ENCODE data around the gene NPIPA7.
"Not testable (repeated sequence)": the region's sequence is repeated elsewhere in the genome, so short reads cannot be mapped to it uniquely, and the experiment has no call there.

NPIPA7 gene

GRCh38 chr16:16366552-16367284, 12.2 kb upstream of the NPIPA7 start:
- not testable (repeated sequence) for H3K9me3 ChIP-seq (ENCODE audit: insufficient read depth, low read length); H3K27ac ChIP-seq (ENCODE audit: low read length); H3K36me3 ChIP-seq (replicated peaks; ENCODE audit: low read depth, low read length); H4K20me1 ChIP-seq (ENCODE audit: insufficient read depth, low read length); H2AFZ ChIP-seq (ENCODE audit: low read depth, low read length); H3K4me2 ChIP-seq (ENCODE audit: low read length); H3K4me1 ChIP-seq (ENCODE audit: low read length); H3K4me3 ChIP-seq (ENCODE audit: low read length); H3K27me3 ChIP-seq (ENCODE audit: low read depth, low read length); H3K9ac ChIP-seq (ENCODE audit: low read length); H3K79me2 ChIP-seq (ENCODE audit: low read length)

DNA sequence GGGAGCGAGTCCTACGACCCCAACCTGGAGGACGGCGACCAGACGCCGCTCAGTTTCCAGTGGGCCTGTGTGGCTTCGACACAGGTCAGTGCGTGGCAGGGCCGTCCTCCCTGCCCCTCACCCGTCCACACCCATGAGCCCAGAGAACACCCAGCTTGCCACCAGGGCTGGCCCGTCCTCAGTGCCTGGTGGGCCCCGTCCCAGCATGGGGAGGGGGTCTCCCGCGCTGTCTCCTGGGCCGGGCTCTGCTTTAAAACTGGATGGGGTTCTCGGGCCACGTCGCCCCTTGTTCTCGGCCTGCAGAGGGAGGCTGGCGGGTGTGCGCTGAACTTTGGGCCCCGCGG, 11.7 kb upstream of the NPIPA7 start:
- not testable (repeated sequence) for H3K27ac ChIP-seq (ENCODE audit: low read length); H2AFZ ChIP-seq (ENCODE audit: low read depth, low read length); H3K79me2 ChIP-seq (ENCODE audit: low read length); H3K27me3 ChIP-seq (ENCODE audit: low read depth, low read length); H3K9ac ChIP-seq (ENCODE audit: low read length); H3K4me3 ChIP-seq (ENCODE audit: low read length); H3K9me3 ChIP-seq (ENCODE audit: insufficient read depth, low read length); H3K4me1 ChIP-seq (ENCODE audit: low read length); H3K4me2 ChIP-seq (ENCODE audit: low read length); H4K20me1 ChIP-seq (ENCODE audit: insufficient read depth, low read length); H3K36me3 ChIP-seq (replicated peaks; ENCODE audit: low read depth, low read length)

GRCh38 chr16:16369081-16369856, 9.7 kb upstream of the NPIPA7 start:
- not testable (repeated sequence) for H3K79me2 ChIP-seq (ENCODE audit: low read length); H2AFZ ChIP-seq (ENCODE audit: low read depth, low read length); H4K20me1 ChIP-seq (ENCODE audit: insufficient read depth, low read length); H3K4me1 ChIP-seq (ENCODE audit: low read length); H3K27me3 ChIP-seq (ENCODE audit: low read depth, low read length); H3K27ac ChIP-seq (ENCODE audit: low read length); H3K4me2 ChIP-seq (ENCODE audit: low read length); H3K9me3 ChIP-seq (ENCODE audit: insufficient read depth, low read length); H3K9ac ChIP-seq (ENCODE audit: low read length); H3K36me3 ChIP-seq (replicated peaks; ENCODE audit: low read depth, low read length); H3K4me3 ChIP-seq (ENCODE audit: low read length)

GRCh38 chr16:16371136-16371735, 7.7 kb upstream of the NPIPA7 start:
- H3K27ac ChIP-seq (ENCODE audit: low read length); H3K27me3 ChIP-seq (ENCODE audit: low read depth, low read length); H3K4me3 ChIP-seq (ENCODE audit: low read length); H3K4me1 ChIP-seq (ENCODE audit: low read length); H3K79me2 ChIP-seq (ENCODE audit: low read length); H3K9ac ChIP-seq (ENCODE audit: low read length); H2AFZ ChIP-seq (ENCODE audit: low read depth, low read length); H4K20me1 ChIP-seq (ENCODE audit: insufficient read depth, low read length); H3K4me2 ChIP-seq (ENCODE audit: low read length); H3K36me3 ChIP-seq (replicated peaks; ENCODE audit: low read depth, low read length); H3K9me3 ChIP-seq (ENCODE audit: insufficient read depth, low read length): not testable (repeated sequence)

DNA sequence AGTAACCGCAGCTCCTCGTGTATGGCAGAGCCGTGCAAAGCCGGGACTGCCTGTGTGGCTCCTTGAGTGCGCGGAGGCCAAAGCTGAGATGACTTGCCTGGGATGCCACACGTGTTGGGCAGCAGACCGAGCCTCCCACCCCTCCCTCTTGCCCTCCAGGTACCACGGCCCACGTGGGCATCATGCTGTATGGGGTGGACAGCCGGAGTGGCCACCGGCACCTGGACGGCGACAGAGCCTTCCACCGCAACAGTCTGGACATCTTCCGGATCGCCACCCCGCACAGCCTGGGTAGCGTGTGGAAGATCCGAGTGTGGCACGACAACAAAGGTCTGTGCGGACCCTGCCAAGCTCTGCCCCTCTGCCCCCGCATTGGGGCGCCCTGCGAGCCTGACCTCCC, 4.7 kb upstream of the NPIPA7 start:
- not testable (repeated sequence) for H3K4me1 ChIP-seq (ENCODE audit: low read length); H2AFZ ChIP-seq (ENCODE audit: low read depth, low read length); H3K79me2 ChIP-seq (ENCODE audit: low read length); H4K20me1 ChIP-seq (ENCODE audit: insufficient read depth, low read length); H3K9me3 ChIP-seq (ENCODE audit: insufficient read depth, low read length); H3K4me3 ChIP-seq (ENCODE audit: low read length); H3K27me3 ChIP-seq (ENCODE audit: low read depth, low read length); H3K36me3 ChIP-seq (replicated peaks; ENCODE audit: low read depth, low read length); H3K27ac ChIP-seq (ENCODE audit: low read length); H3K9ac ChIP-seq (ENCODE audit: low read length); H3K4me2 ChIP-seq (ENCODE audit: low read length)

- H2AFZ ChIP-seq (ENCODE audit: low read depth, low read length); H3K27ac ChIP-seq (ENCODE audit: low read length); H4K20me1 ChIP-seq (ENCODE audit: insufficient read depth, low read length); H3K27me3 ChIP-seq (ENCODE audit: low read depth, low read length); H3K4me2 ChIP-seq (ENCODE audit: low read length); H3K4me3 ChIP-seq (ENCODE audit: low read length); H3K9ac ChIP-seq (ENCODE audit: low read length); H3K36me3 ChIP-seq (replicated peaks; ENCODE audit: low read depth, low read length); H3K9me3 ChIP-seq (ENCODE audit: insufficient read depth, low read length); H3K79me2 ChIP-seq (ENCODE audit: low read length); H3K4me1 ChIP-seq (ENCODE audit: low read length): not testable (repeated sequence)
Observed at GRCh38 chr16:16399685-16400084, 20.7 kb downstream of the NPIPA7 start.

GRCh38 chr16:16402333-16402732, 23.4 kb downstream of the NPIPA7 start:
- not testable (repeated sequence) for H3K27ac ChIP-seq (ENCODE audit: low read length); H3K4me1 ChIP-seq (ENCODE audit: low read length); H3K4me3 ChIP-seq (ENCODE audit: low read length); H3K9ac ChIP-seq (ENCODE audit: low read length); H4K20me1 ChIP-seq (ENCODE audit: insufficient read depth, low read length); H3K79me2 ChIP-seq (ENCODE audit: low read length); H3K9me3 ChIP-seq (ENCODE audit: insufficient read depth, low read length); H3K36me3 ChIP-seq (replicated peaks; ENCODE audit: low read depth, low read length); H2AFZ ChIP-seq (ENCODE audit: low read depth, low read length); H3K4me2 ChIP-seq (ENCODE audit: low read length); H3K27me3 ChIP-seq (ENCODE audit: low read depth, low read length)

GRCh38 chr16:16404283-16404682, 25.3 kb downstream of the NPIPA7 start:
- H3K4me3 ChIP-seq (ENCODE audit: low read length); H3K9ac ChIP-seq (ENCODE audit: low read length); H2AFZ ChIP-seq (ENCODE audit: low read depth, low read length); H3K4me2 ChIP-seq (ENCODE audit: low read length); H3K4me1 ChIP-seq (ENCODE audit: low read length); H3K79me2 ChIP-seq (ENCODE audit: low read length); H3K9me3 ChIP-seq (ENCODE audit: insufficient read depth, low read length); H3K27ac ChIP-seq (ENCODE audit: low read length); H3K27me3 ChIP-seq (ENCODE audit: low read depth, low read length); H3K36me3 ChIP-seq (replicated peaks; ENCODE audit: low read depth, low read length); H4K20me1 ChIP-seq (ENCODE audit: insufficient read depth, low read length): not testable (repeated sequence)

DNA sequence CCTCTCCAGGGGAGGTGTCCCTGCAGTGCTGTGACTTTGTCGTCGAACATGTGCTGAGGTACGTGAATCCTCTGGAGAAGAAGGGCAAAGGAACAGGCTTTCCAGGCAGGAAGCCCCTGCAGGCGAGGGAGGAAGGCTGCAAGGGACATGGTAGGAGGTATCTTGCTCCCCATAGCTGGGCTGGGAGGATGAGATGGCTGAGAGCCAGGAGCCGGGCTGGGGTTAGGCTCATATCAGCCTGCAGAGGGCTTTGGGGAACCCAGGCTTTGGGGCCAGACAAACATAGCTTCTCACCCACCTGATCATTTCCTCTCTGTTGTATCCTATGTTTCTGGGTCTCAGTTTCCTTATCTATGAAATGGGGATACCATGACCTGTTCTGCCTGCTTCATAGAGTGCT, 26.5 kb downstream of the NPIPA7 start:
- not testable (repeated sequence) for H3K79me2 ChIP-seq (ENCODE audit: low read length); H3K9ac ChIP-seq (ENCODE audit: low read length); H2AFZ ChIP-seq (ENCODE audit: low read depth, low read length); H3K9me3 ChIP-seq (ENCODE audit: insufficient read depth, low read length); H4K20me1 ChIP-seq (ENCODE audit: insufficient read depth, low read length); H3K27me3 ChIP-seq (ENCODE audit: low read depth, low read length); H3K4me2 ChIP-seq (ENCODE audit: low read length); H3K27ac ChIP-seq (ENCODE audit: low read length); H3K36me3 ChIP-seq (replicated peaks; ENCODE audit: low read depth, low read length); H3K4me1 ChIP-seq (ENCODE audit: low read length); H3K4me3 ChIP-seq (ENCODE audit: low read length)
